HEK293 (cell line): ENCODE data around the gene DPYSL4.
A peak's percentile ranks its signal among the peaks of the same experiment; 100 is the strongest.

Experiments
- CTCF ChIA-PET: fragments of 350-600 bp; formaldehyde crosslinking; extraction: SDS; loops from one replicate; lab custom pipeline; 2021; ENCODE audit warnings: antibody characterized with exemption; lab: Yijun Ruan, JAX
- POLR2A ChIA-PET: fragments of 300-600 bp; formaldehyde crosslinking; extraction: SDS; loops from one replicate; lab custom pipeline; 2020; ENCODE audit warnings: antibody characterized with exemption, inconsistent platforms; lab: Yijun Ruan, JAX
- H3K27ac ChIP-seq: fragments of 200-500 bp; sonication (Bioruptor generic); 2 replicates; pipeline ENCODE4 v1.5.1; 2014; ENCODE audit warnings: low read depth, low read length, control low read depth, inconsistent platforms; ENCODE audit errors: extremely low read depth
- H3K36me3 ChIP-seq, 2 experiments: fragments of 200-500 bp in 1 of 2; sonication (Bioruptor generic) in 1 of 2; 1 replicate in 1 of 2; 2 replicates in 1 of 2; pipeline ENCODE4 v1.5.1; 2014 to 2017; ENCODE audit warnings: inconsistent platforms in 2 of 2, low read length in 2 of 2; ENCODE audit not compliant: control insufficient read depth in 2 of 2, insufficient read depth in 1 of 2
- H3K4me1 ChIP-seq: fragments of 200-500 bp; sonication (Bioruptor generic); 2 replicates; pipeline ENCODE4 v1.5.1; 2014; ENCODE audit warnings: mild to moderate bottlenecking, low read length, inconsistent platforms; ENCODE audit not compliant: control insufficient read depth, insufficient read depth
- H3K4me3 ChIP-seq: 2 replicates; pipeline ENCODE4 v1.5.1; 2011; ENCODE audit warnings: low read depth, mild to moderate bottlenecking, control low read depth, low read length, moderate library complexity
- H3K9me3 ChIP-seq: fragments of 200-500 bp; sonication (Bioruptor generic); 2 replicates; pipeline ENCODE4 v1.5.1; 2014; ENCODE audit warnings: low read depth, low read length, inconsistent platforms; ENCODE audit not compliant: control insufficient read depth, insufficient read depth
- HOXC10 ChIP-seq: sonication (generic); formaldehyde crosslinking; IDR thresholded peaks from 2 replicates; pipeline ENCODE4 v1.8.1; 2023; ENCODE audit warnings: mild to moderate bottlenecking, missing genetic modification reagents
- KLF1 ChIP-seq: fragments of 450-650 bp; formaldehyde crosslinking; IDR thresholded peaks from 2 replicates; pipeline ENCODE4 v1.5.1; 2016; ENCODE audit warnings: missing biosample characterization, missing genetic modification characterization
- KLF10 ChIP-seq: fragments of 450-650 bp; IDR thresholded peaks from 2 replicates; pipeline ENCODE4 v1.5.1; 2018; ENCODE audit warnings: missing biosample characterization, mild to moderate bottlenecking, missing genetic modification characterization
- KLF8 ChIP-seq: fragments of 450-650 bp; formaldehyde crosslinking; IDR thresholded peaks from 2 replicates; pipeline ENCODE4 v1.5.1; 2016; ENCODE audit warnings: missing biosample characterization, missing genetic modification characterization
- MYNN ChIP-seq: fragments of 450-650 bp; formaldehyde crosslinking; IDR thresholded peaks from 2 replicates; pipeline ENCODE4 v1.5.1; 2016; ENCODE audit warnings: missing biosample characterization, missing genetic modification characterization, borderline replicate concordance
- ZIC2 ChIP-seq: fragments of 450-650 bp; formaldehyde crosslinking; IDR thresholded peaks from 2 replicates; pipeline ENCODE4 v1.5.1; 2016; ENCODE audit warnings: missing biosample characterization, missing genetic modification characterization
- ZNF140 ChIP-seq: fragments of 450-650 bp; formaldehyde crosslinking; IDR thresholded peaks from 2 replicates; pipeline ENCODE4 v1.5.1; 2016; ENCODE audit warnings: missing biosample characterization, missing genetic modification characterization
- ZNF16 ChIP-seq: fragments of 450-650 bp; formaldehyde crosslinking; IDR thresholded peaks from 2 replicates; pipeline ENCODE4 v1.5.1; 2016; ENCODE audit warnings: low read depth, missing biosample characterization, missing genetic modification characterization
- ZNF184 ChIP-seq: fragments of 450-650 bp; IDR thresholded peaks from 2 replicates; pipeline ENCODE4 v1.5.1; 2018; ENCODE audit warnings: missing biosample characterization, mild to moderate bottlenecking, missing genetic modification characterization
- ZNF2 ChIP-seq: fragments of 450-650 bp; formaldehyde crosslinking; IDR thresholded peaks from 2 replicates; pipeline ENCODE4 v1.5.1; 2016; ENCODE audit warnings: missing biosample characterization, missing genetic modification characterization
- ZNF248 ChIP-seq: fragments of 450-650 bp; formaldehyde crosslinking; IDR thresholded peaks from 2 replicates; pipeline ENCODE4 v1.5.1; 2017; ENCODE audit warnings: missing biosample characterization, missing genetic modification characterization
- ZNF558 ChIP-seq: fragments of 450-650 bp; formaldehyde crosslinking; IDR thresholded peaks from 2 replicates; pipeline ENCODE4 v1.5.1; 2016; ENCODE audit warnings: missing biosample characterization, missing genetic modification characterization
- ZNF624 ChIP-seq: fragments of 450-650 bp; formaldehyde crosslinking; IDR thresholded peaks from 2 replicates; pipeline ENCODE4 v1.5.1; 2017; ENCODE audit warnings: missing biosample characterization, missing genetic modification characterization
- ZNF792 ChIP-seq: fragments of 450-650 bp; formaldehyde crosslinking; IDR thresholded peaks from 2 replicates; pipeline ENCODE4 v1.5.1; 2016; ENCODE audit warnings: missing biosample characterization, missing genetic modification characterization
- TF ChIP-seq, protein P1 (sequence below): fragments of 450-650 bp; formaldehyde crosslinking; IDR thresholded peaks from 2 replicates; pipeline ENCODE4 v1.5.1; 2017; ENCODE audit warnings: missing biosample characterization, missing genetic modification characterization
- TF ChIP-seq, protein P2 (sequence below): fragments of 450-650 bp; formaldehyde crosslinking; IDR thresholded peaks from 2 replicates; pipeline ENCODE4 v1.5.1; 2016; ENCODE audit warnings: missing biosample characterization, missing genetic modification characterization
- TF ChIP-seq, protein P3 (sequence below): fragments of 450-650 bp; formaldehyde crosslinking; IDR thresholded peaks from 2 replicates; pipeline ENCODE4 v1.5.1; 2017; ENCODE audit warnings: missing biosample characterization, missing genetic modification characterization
- TF ChIP-seq, protein P4 (sequence below): fragments of 450-650 bp; formaldehyde crosslinking; IDR thresholded peaks from 2 replicates; pipeline ENCODE4 v1.5.1; 2016; ENCODE audit warnings: missing biosample characterization, missing genetic modification characterization

The DPYSL4 gene

DNA sequence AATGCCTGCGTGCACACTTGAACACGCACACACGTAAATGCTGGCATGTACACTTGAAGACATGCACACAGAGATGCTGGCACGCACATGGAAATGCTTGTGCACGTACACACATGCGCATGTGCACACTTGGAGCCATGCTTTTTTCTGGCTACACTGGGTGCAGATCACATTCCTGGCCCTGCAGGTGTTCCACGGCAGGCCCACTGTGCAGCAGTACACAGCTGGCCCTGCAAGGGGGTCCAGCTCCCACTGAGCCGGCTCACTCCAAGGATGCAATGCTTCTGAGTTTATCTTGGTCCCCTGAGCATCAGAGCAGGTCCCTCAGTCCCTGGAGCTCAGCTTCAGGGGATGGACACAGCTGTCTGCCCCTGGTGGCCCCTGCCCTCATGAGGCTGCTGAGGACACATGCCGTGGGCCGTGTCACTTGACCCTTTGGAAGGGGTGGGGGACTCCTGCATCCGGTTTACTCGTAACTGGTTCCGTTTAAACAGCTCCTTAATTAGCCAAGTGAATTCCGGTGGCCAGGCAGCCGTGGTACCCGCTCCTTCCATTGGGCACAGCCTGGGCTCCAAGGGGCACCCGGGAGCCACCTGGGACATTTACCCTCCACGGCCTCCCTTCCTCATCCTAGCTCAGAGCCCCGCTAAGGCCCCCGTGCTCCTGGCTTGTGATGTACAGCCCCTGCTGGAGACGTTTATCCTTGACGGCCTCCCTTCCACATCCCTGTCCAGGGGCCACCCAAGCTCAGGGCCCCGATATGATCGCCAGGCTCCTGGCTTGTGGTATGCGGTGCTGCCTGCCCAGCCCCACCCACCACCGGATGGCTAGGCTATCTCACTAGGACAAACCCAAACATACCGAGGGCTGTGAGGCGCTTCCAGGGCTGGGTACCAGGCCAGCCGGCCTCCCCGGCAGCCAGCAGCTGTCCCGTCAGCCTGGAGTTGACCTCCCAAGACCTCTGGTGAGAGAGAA, 39.5 kb upstream of the DPYSL4 start:
- Histone ChIP-seq H3K9me3 (no peaks in the 10 kb centered on the region), H3K4me3 (no peak overlapping the region), H3K27ac (no peak overlapping the region), H3K36me3 (no peaks in the 10 kb centered on the region), H3K4me1 (no peaks in the 10 kb centered on the region)
- POLR2A ChIA-PET, result no interaction called here
- no peak for TF ChIP-seq ZNF624 (tag by site-specific recombination)
- TF ChIP-seq ZIC2 (tag by site-specific recombination), result peak; percentile 75
- CTCF ChIA-PET, result interaction anchor here (0.6 to 0.7 kb wide), 2 partner anchors 46 to 1839 kb away, joined by 3 to 4 read pairs; no protein-coding TSS in a partner anchor

DNA sequence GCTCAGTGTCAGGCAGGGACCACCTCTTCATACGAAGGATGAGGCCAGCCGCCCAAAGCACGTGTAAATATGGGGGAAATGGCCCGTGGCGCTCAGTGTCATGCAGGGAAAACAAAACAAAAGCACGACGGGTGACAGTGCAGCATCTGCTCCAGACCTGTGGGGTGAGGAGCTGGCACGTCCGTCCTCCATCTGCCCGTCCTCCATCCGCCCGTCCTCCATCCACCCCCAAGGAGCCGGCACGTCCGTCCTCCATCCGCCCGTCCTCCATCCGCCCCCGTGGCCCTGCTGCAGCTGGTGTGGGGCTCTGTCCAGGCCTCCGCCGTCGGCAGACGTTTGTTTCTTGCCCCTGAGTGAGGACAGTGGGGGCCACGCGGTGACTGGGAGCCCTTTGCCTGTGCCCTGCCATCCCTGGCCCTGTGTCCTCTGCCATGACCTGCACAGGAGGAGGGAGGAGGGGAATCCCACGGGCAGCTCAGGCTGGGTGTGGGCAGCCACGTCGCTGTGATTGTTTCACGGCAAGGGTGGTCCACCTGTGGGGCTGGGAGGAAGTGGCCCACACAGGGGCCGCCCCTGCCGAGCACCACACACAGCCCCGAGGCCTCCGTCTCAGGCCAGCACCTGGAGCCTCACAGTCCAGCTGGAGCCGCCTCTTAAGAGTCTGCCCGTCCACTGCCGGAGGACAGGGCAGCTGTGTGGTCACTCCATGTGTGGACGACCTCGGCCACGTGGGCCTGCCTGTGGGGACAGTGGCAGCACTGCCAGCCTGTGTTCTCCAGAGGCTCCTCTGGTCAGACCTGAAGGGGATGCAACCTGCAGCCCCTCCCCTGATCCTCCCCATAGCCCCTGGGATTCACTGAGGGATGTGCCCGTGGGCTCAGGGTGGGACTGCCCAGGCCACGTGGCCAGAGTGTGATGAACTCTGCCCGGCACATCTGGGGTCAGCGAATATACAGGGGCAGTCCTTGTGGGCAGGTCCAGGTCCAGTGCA, 38.2 kb upstream of the DPYSL4 start:
- CTCF ChIA-PET, result no interaction called here
- POLR2A ChIA-PET, result no interaction called here

DNA sequence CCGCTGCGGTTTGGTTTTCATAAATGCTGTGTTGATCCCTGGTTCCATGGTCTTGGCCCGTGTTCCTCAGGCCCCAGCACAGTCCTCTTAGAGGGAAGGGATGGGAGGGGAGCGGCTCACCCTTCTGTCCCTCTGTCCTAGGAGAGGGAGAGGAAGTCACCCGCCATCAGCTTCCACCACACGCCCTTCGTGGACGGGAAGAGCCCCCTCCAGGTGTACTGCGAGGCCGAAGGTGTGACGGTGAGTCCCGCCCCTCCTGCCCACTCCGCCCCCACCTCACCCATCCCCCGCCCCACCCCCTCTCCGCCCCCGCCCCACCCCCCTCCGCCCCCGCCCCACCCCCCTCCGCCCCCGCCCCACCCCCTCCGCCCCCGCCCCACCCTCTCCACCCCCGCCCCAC, 37.5 kb upstream of the DPYSL4 start:
- Histone ChIP-seq H3K4me1 (no peaks in the 10 kb centered on the region), H3K4me3 (no peak overlapping the region), H3K9me3 (no peaks in the 10 kb centered on the region), H3K36me3 (no peaks in the 10 kb centered on the region), H3K27ac (no peak overlapping the region)
- TF ChIP-seq, protein P1, sequence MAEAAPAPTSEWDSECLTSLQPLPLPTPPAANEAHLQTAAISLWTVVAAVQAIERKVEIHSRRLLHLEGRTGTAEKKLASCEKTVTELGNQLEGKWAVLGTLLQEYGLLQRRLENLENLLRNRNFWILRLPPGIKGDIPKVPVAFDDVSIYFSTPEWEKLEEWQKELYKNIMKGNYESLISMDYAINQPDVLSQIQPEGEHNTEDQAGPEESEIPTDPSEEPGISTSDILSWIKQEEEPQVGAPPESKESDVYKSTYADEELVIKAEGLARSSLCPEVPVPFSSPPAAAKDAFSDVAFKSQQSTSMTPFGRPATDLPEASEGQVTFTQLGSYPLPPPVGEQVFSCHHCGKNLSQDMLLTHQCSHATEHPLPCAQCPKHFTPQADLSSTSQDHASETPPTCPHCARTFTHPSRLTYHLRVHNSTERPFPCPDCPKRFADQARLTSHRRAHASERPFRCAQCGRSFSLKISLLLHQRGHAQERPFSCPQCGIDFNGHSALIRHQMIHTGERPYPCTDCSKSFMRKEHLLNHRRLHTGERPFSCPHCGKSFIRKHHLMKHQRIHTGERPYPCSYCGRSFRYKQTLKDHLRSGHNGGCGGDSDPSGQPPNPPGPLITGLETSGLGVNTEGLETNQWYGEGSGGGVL (tag by site-specific recombination), result no peak
- TF ChIP-seq, protein P2, sequence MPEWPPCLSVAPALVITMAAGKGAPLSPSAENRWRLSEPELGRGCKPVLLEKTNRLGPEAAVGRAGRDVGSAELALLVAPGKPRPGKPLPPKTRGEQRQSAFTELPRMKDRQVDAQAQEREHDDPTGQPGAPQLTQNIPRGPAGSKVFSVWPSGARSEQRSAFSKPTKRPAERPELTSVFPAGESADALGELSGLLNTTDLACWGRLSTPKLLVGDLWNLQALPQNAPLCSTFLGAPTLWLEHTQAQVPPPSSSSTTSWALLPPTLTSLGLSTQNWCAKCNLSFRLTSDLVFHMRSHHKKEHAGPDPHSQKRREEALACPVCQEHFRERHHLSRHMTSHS (tag by site-specific recombination), result no peak
- TF ChIP-seq ZNF2 (tag by site-specific recombination) (no peak), KLF8 (tag by site-specific recombination) (peak; percentile 89), KLF1 (peak; percentile 48; the same call in 1 of the 2 replicates)
- CTCF ChIA-PET, result no interaction called here
- POLR2A ChIA-PET, result no interaction called here

More for the DNA sequence above, 38.2 kb upstream of the DPYSL4 start:
- Histone ChIP-seq H3K36me3 (no peaks in the 10 kb centered on the region), H3K9me3 (no peaks in the 10 kb centered on the region), H3K4me1 (no peaks in the 10 kb centered on the region), H3K27ac (no peak overlapping the region), H3K4me3 (no peak overlapping the region)
- TF ChIP-seq ZNF140 (tag by site-specific recombination) (no peak), MYNN (tag by site-specific recombination) (no peak), KLF10 (no peak), ZNF558 (tag by site-specific recombination) (no peak), ZNF184 (tag by site-specific recombination) (no peak), ZNF248 (no peak), ZNF16 (tag by site-specific recombination) (no peak), ZNF792 (tag by site-specific recombination) (no peak), HOXC10 (no peak)
- TF ChIP-seq, protein P3, sequence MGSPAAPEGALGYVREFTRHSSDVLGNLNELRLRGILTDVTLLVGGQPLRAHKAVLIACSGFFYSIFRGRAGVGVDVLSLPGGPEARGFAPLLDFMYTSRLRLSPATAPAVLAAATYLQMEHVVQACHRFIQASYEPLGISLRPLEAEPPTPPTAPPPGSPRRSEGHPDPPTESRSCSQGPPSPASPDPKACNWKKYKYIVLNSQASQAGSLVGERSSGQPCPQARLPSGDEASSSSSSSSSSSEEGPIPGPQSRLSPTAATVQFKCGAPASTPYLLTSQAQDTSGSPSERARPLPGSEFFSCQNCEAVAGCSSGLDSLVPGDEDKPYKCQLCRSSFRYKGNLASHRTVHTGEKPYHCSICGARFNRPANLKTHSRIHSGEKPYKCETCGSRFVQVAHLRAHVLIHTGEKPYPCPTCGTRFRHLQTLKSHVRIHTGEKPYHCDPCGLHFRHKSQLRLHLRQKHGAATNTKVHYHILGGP (tag by site-specific recombination), result no peak
- TF ChIP-seq, protein P4, sequence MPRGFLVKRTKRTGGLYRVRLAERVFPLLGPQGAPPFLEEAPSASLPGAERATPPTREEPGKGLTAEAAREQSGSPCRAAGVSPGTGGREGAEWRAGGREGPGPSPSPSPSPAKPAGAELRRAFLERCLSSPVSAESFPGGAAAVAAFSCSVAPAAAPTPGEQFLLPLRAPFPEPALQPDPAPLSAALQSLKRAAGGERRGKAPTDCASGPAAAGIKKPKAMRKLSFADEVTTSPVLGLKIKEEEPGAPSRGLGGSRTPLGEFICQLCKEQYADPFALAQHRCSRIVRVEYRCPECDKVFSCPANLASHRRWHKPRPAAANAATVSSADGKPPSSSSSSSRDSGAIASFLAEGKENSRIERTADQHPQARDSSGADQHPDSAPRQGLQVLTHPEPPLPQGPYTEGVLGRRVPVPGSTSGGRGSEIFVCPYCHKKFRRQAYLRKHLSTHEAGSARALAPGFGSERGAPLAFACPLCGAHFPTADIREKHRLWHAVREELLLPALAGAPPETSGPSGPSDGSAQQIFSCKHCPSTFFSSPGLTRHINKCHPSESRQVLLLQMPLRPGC (tag by site-specific recombination), result no peak
- TF ChIP-seq, protein P2 (tag by site-specific recombination), result no peak
